H9 (cell line): ENCODE measurements around the gene ERCC6L2. TPM values are rescaled to one million over a fixed set of nuclear protein-coding genes. Genes with fewer than 3 reads are reported as not detected.

Source experiments
- DNase-seq: peaks from one replicate; pipeline ENCODE4 v3.0.0-alpha.2; 2017
- H2AFZ ChIP-seq: one replicate; pipeline ENCODE4 v1.6.1; 2013; ENCODE audit warnings: mild to moderate bottlenecking, low read length, control low read depth, moderate library complexity
- H2AK5ac ChIP-seq: 2 replicates; pipeline ENCODE4 v1.6.1; 2013; ENCODE audit warnings: low read length, control low read depth, mixed read lengths; ENCODE audit not compliant: insufficient read length
- H2BK120ac ChIP-seq: one replicate; pipeline ENCODE4 v1.6.1; 2013; ENCODE audit warnings: low read depth, mild to moderate bottlenecking, low read length, control low read depth, inconsistent platforms; ENCODE audit not compliant: poor library complexity, severe bottlenecking
- H2BK12ac ChIP-seq: 2 replicates; pipeline ENCODE4 v1.6.1; 2013; ENCODE audit warnings: low read length, control low read depth, mixed read lengths, low read depth; ENCODE audit not compliant: insufficient read length
- H2BK15ac ChIP-seq: 2 replicates; pipeline ENCODE4 v1.6.1; 2013; ENCODE audit warnings: low read depth, low read length, control low read depth
- H2BK20ac ChIP-seq: one replicate; pipeline ENCODE4 v1.6.1; 2013; ENCODE audit warnings: low read depth, mild to moderate bottlenecking, low read length, control low read depth, inconsistent platforms; ENCODE audit not compliant: poor library complexity, severe bottlenecking
- H2BK5ac ChIP-seq: 2 replicates; pipeline ENCODE4 v1.6.1; 2013; ENCODE audit warnings: low read length, control low read depth, mixed read lengths; ENCODE audit not compliant: insufficient read length
- H3K14ac ChIP-seq: 2 replicates; pipeline ENCODE4 v1.6.1; 2013; ENCODE audit warnings: low read length, control low read depth; ENCODE audit not compliant: insufficient read depth
- H3K18ac ChIP-seq: 2 replicates; pipeline ENCODE4 v1.6.1; 2013; ENCODE audit warnings: low read depth, mild to moderate bottlenecking, mixed read lengths, low read length, control low read depth; ENCODE audit not compliant: insufficient read length
- H3K23ac ChIP-seq: 2 replicates; pipeline ENCODE4 v1.6.1; 2013; ENCODE audit warnings: low read length, control low read depth, mixed read lengths, low read depth; ENCODE audit not compliant: insufficient read length
- H3K23me2 ChIP-seq: 2 replicates; pipeline ENCODE4 v1.6.1; 2013; ENCODE audit warnings: low read depth, mild to moderate bottlenecking, mixed read lengths, low read length, control low read depth; ENCODE audit not compliant: insufficient read length, poor library complexity, severe bottlenecking
- H3K27ac ChIP-seq: 2 replicates; pipeline ENCODE4 v1.5.1; 2013; ENCODE audit warnings: low read length, control low read depth, mixed read lengths, low read depth; ENCODE audit not compliant: insufficient read length
- H3K27me3 ChIP-seq: 2 replicates; pipeline ENCODE4 v1.6.1; 2013; ENCODE audit warnings: low read length, control low read depth, inconsistent platforms; ENCODE audit not compliant: insufficient read depth
- H3K4ac ChIP-seq: 2 replicates; pipeline ENCODE4 v1.6.1; 2013; ENCODE audit warnings: low read depth, mild to moderate bottlenecking, control low read depth, inconsistent platforms, low read length, moderate library complexity
- H3K4me1 ChIP-seq: 2 replicates; pipeline ENCODE4 v1.6.1; 2013; ENCODE audit warnings: low read length, control low read depth, inconsistent platforms; ENCODE audit not compliant: insufficient read depth
- H3K4me2 ChIP-seq: 2 replicates; pipeline ENCODE4 v1.6.1; 2013; ENCODE audit warnings: low read length, control low read depth, mixed read lengths; ENCODE audit not compliant: insufficient read length, insufficient read depth
- H3K56ac ChIP-seq: 2 replicates; pipeline ENCODE4 v1.6.1; 2013; ENCODE audit warnings: low read depth, mild to moderate bottlenecking, mixed read lengths, low read length, control low read depth; ENCODE audit not compliant: insufficient read length
- H3K79me1 ChIP-seq: 2 replicates; pipeline ENCODE4 v1.6.1; 2013; ENCODE audit warnings: low read depth, mild to moderate bottlenecking, moderate library complexity, low read length, control low read depth, inconsistent platforms; ENCODE audit not compliant: insufficient read depth, poor library complexity, severe bottlenecking
- H3K79me2 ChIP-seq: 2 replicates; pipeline ENCODE4 v1.6.1; 2013; ENCODE audit warnings: low read length, control low read depth, inconsistent platforms; ENCODE audit not compliant: insufficient read depth
- H3K9ac ChIP-seq: 2 replicates; pipeline ENCODE4 v1.6.1; 2013; ENCODE audit warnings: low read length, control low read depth, mixed read lengths; ENCODE audit not compliant: insufficient read length; ENCODE audit errors: extremely low read depth
- H3K9me3 ChIP-seq: one replicate; pipeline ENCODE4 v1.6.1; 2013; ENCODE audit warnings: low read depth, low read length, inconsistent platforms; ENCODE audit not compliant: control insufficient read depth
- H3T11ph ChIP-seq: one replicate; pipeline ENCODE4 v1.6.1; 2013; ENCODE audit warnings: mild to moderate bottlenecking, low read length, control low read depth, inconsistent platforms
- H4K20me1 ChIP-seq: one replicate; pipeline ENCODE4 v1.6.1; 2013; ENCODE audit not compliant: control insufficient read depth, insufficient read length, insufficient read depth
- H4K5ac ChIP-seq: 2 replicates; pipeline ENCODE4 v1.6.1; 2013; ENCODE audit warnings: low read depth, mild to moderate bottlenecking, mixed read lengths, low read length, control low read depth; ENCODE audit not compliant: insufficient read length
- H4K8ac ChIP-seq: replicated peaks from 2 replicates; pipeline ENCODE4 v1.6.1; 2013; ENCODE audit warnings: low read length, control low read depth, mixed read lengths, low read depth; ENCODE audit not compliant: insufficient read length
- H4K91ac ChIP-seq: 2 replicates; pipeline ENCODE4 v1.6.1; 2013; ENCODE audit warnings: low read depth, mild to moderate bottlenecking, moderate library complexity, mixed read lengths, low read length, control low read depth; ENCODE audit not compliant: insufficient read length
- H3K27ac Mint-ChIP-seq, 3 experiments: 2 replicates in 2 of 3; 3 replicates in 1 of 3; pipeline ENCODE4 v1.8.0; 2020 to 2021; ENCODE audit warnings: mixed read lengths in 3 of 3, mild to moderate bottlenecking in 1 of 3, moderate library complexity in 1 of 3
- H3K27me3 Mint-ChIP-seq: 2 replicates; pipeline ENCODE4 v1.8.0; 2021; ENCODE audit warnings: low read depth, mild to moderate bottlenecking, moderate library complexity, mixed read lengths
- H3K36me3 Mint-ChIP-seq, 3 experiments: 2 replicates in 2 of 3; 3 replicates in 1 of 3; pipeline ENCODE4 v1.8.0; 2020 to 2021; ENCODE audit warnings: low read depth in 3 of 3, mixed read lengths in 3 of 3; ENCODE audit not compliant: insufficient read depth in 1 of 3
- H3K4me1 Mint-ChIP-seq, 2 experiments: 2 replicates each; pipeline ENCODE4 v1.8.0; 2020; ENCODE audit warnings: mixed read lengths in 2 of 2
- H3K4me3 Mint-ChIP-seq, 2 experiments: 2 replicates in 1 of 2; 3 replicates in 1 of 2; pipeline ENCODE4 v1.8.0; 2020 to 2021; ENCODE audit warnings: mild to moderate bottlenecking in 2 of 2, mixed read lengths in 2 of 2, moderate library complexity in 1 of 2
- H3K9me3 Mint-ChIP-seq, 2 experiments: 2 replicates in 1 of 2; 3 replicates in 1 of 2; pipeline ENCODE4 v1.8.0; 2020; ENCODE audit warnings: mild to moderate bottlenecking in 2 of 2, mixed read lengths in 2 of 2, moderate library complexity in 1 of 2
- CTCF ChIP-seq: fragments of 200-600 bp; sonication (generic); conservative IDR thresholded peaks from 3 replicates; pipeline ENCODE4 v1.8.0; 2021; ENCODE audit warnings: antibody characterized with exemption, mild to moderate bottlenecking
- WGBS: extraction: QIAGEN DNeasy Blood & Tissue Kit; methylation state at CpG from one replicate; pipeline ENCODE4 v1.1.7; 2013; ENCODE audit warnings: missing lambda C conversion rate, low lambda C conversion rate, mixed read lengths; ENCODE audit not compliant: insufficient read length; ENCODE audit errors: extremely low coverage; 5-methylcytosine and 5-hydroxymethylcytosine counted together
- total RNA-seq: library from RNA; stranded (reverse); gene quantifications from 2 replicates; pipeline ENCODE4 v1.2.1, GENCODE V29; 2021

ERCC6L2 gene
- total RNA-seq, 1 experiment from 2014 or later = 57.7 TPM

- H3K27ac Mint-ChIP-seq = no peak overlapping the region
- H4K8ac ChIP-seq = no peak overlapping the region
- H2BK120ac ChIP-seq = no peak overlapping the region
- H4K5ac ChIP-seq = no peak overlapping the region
- no peak for DNase-seq
- H3K4me1 Mint-ChIP-seq = peaks cover 0 to 8% of the 10 kb centered on the region in 2 experiments; a peak in 3 of 4 replicates
- no peaks in the 10 kb centered on the region for H3K4me1 ChIP-seq
- H2BK5ac ChIP-seq = no peak overlapping the region
- H3K27ac ChIP-seq = no peak overlapping the region
- H3K9ac ChIP-seq = no peak overlapping the region
- H3K23me2 ChIP-seq = no peaks in the 10 kb centered on the region
- H3K9me3 ChIP-seq = peaks cover 4% of the 10 kb centered on the region
- H3K27me3 Mint-ChIP-seq = no peaks in the 10 kb centered on the region
- H3K79me2 ChIP-seq = no peaks in the 10 kb centered on the region
- H3K27me3 ChIP-seq = no peaks in the 10 kb centered on the region
- H3K4me2 ChIP-seq = no peak overlapping the region
- no peak overlapping the region for H3T11ph ChIP-seq
- H4K20me1 ChIP-seq = no peaks in the 10 kb centered on the region
- no peak overlapping the region for H3K56ac ChIP-seq
- H3K14ac ChIP-seq = no peak overlapping the region
- peaks cover 11 to 19% (median 17%) of the 10 kb centered on the region in 3 experiments for H3K36me3 Mint-ChIP-seq
- WGBS = no CpG with 5 or more reads among the region's 2 CpGs
- no peaks in the 10 kb centered on the region for H3K79me1 ChIP-seq
- H4K91ac ChIP-seq = no peak overlapping the region
- TF ChIP-seq CTCF = no peak
- H2AFZ ChIP-seq = no peak overlapping the region
- no peak overlapping the region for H2BK12ac ChIP-seq
- no peak overlapping the region for H3K23ac ChIP-seq
- H3K4me3 Mint-ChIP-seq = no peak overlapping the region
- H3K18ac ChIP-seq = no peak overlapping the region
- H2BK15ac ChIP-seq = no peak overlapping the region
- H2BK20ac ChIP-seq = no peak overlapping the region
- H2AK5ac ChIP-seq = no peak overlapping the region
- H3K4ac ChIP-seq = no peak overlapping the region
- H3K9me3 Mint-ChIP-seq = peaks cover 6 to 8% of the 10 kb centered on the region in 2 experiments; a peak in 4 of 5 replicates
These were observed 117.0 kb downstream of the ERCC6L2 start for GRCh38 chr9:95992536-95992935.
